GM04504 (cell line): ENCODE results near the gene SIRPB1.
"Not testable (repeated sequence)": the region's sequence is repeated elsewhere in the genome, so short reads cannot be mapped to it uniquely, and the experiment has no call there.

Experiments
- DNase-seq: peaks from one replicate; pipeline ENCODE4 v3.0.0-alpha.2; 2012; ENCODE audit warnings: low read depth

Gene SIRPB1

GRCh38 chr20:1636621-1637020, 16.8 kb upstream of the SIRPB1 start:
- DNase-seq: no peak

DNA sequence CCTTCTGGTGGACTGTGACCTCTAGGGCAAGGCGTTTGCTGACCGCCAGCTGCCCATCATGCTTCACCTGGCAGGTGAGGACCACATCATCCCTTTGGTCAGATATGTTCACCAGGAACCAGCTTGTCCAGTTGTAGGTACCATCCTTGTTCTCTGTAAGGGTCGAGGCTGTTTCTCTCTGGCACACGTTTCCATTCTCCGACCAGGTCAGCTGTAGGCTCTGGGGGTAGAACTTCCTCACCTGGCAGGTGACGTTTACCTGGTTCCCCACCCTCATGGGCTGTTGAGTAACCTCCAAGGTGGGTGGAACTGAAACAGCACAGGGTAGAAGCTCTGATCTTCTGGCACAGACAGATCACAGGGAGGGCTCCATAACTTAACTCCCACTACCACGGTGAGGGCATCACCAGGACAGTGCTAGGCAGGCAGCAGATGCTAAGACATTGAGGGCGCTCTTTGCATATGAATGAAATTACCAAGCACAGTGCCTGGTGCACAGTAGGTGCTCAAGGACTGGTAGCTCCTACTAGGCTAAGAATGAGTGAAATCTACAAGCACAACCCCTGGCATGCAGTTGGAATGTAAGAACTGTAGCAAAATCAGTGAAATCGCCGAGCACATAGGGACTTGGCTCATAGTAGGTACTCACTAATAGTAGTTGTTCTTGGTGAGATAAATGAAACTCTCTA, 15.6 kb upstream of the SIRPB1 start:
- DNase-seq: no peak

DNA sequence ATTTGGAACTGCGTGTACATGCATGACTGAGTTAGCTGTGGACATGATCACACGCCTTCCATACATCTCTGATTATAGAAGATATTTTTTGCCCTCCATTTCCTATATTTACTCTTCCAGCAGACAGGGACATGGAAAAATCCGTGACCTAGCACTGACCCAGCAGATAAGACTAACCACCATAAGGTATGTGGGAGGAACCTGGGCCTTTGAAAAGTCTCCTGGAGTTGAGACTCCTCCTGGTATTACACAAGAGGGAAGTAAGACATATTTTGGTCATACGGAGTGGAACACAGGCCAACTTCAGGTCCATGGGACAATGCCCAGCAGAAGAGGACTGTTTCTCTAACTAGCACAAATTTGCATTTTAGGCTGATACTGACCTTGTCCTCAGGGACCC, 13.7 kb upstream of the SIRPB1 start:
- DNase-seq: no peak

DNA sequence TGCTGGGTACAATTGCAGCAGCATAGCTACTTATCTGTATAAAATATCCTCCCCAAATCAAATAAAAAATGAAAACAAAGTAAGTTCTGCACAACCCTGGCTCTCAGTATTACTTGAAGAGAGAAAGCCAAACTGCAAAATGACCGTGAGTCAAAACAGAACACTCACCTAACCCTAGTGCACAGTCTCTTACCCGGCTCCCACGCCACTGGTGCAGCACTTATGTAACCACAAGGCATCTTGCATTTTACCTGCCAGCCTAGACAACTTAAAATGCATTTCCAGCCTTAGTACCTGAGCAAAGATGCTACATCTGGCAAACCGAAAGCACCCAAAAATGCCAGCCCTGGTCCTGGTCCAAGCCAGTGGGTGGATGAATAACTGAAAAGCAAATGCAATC, 12.4 kb upstream of the SIRPB1 start:
- no peak for DNase-seq

- no peak for DNase-seq
These were observed 11.7 kb upstream of the SIRPB1 start for GRCh38 chr20:1631309-1632151.

GRCh38 chr20:1630186-1630585, 10.4 kb upstream of the SIRPB1 start:
- DNase-seq: no peak

DNA sequence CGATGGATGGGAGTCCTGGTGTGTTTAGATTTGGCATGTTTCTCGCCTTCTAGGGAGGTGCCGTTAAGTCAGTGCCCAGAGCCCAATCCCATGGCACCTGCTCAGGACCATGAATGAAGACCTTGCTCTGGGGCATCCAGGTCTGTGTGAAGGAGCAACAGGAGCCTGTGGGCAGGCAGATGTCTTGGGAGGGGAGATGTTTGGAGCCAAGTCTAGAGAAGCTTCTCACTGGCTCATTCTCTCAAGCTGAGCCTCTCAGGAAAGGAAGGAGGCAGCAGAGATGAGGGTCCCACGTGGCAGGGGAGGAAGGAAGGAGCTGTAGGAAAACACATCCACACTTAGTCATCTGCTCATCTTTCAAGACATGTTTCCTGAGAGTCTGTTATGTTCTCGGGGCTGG, 9.5 kb upstream of the SIRPB1 start:
- no peak for DNase-seq

DNA sequence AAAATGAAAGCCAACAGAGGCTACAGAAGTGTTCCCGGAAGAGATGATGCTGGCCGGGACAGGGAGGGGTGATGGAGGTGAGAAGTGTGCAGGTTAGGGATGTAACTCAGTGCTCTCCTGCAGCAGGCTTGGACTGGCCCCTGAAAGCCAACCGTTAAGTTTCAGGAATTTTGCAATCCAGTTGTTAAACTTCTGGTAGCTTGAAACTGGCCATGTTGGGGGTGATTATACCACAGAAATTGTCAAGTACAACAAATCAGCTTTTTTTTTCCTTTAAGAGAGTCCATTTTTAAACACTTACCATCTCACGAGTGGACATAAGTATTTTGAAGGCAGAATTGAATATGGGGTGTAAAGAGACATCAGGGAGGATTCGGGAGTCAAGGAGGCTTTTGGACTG, 8.8 kb upstream of the SIRPB1 start:
- DNase-seq: no peak

DNA sequence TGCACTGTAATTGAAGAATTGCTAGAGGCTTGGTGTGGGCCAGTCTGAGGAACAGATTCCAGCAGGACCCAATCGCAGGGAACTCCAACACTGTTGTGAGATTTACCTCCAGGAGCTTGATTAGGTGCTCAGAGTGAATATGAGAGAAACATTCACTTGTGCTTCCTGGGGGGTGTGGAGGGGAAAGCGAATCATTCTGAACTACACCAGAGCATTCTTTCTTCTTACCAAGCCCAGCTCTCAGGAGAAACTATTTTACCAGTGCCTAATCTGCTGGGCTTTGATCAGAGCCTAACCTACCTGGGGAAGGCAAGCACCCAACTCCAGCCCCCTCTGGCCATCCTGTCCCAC, 7.4 kb upstream of the SIRPB1 start:
- no peak for DNase-seq

- DNase-seq: no peak
These were observed 6.9 kb upstream of the SIRPB1 start for GRCh38 chr20:1626528-1627199.

DNA sequence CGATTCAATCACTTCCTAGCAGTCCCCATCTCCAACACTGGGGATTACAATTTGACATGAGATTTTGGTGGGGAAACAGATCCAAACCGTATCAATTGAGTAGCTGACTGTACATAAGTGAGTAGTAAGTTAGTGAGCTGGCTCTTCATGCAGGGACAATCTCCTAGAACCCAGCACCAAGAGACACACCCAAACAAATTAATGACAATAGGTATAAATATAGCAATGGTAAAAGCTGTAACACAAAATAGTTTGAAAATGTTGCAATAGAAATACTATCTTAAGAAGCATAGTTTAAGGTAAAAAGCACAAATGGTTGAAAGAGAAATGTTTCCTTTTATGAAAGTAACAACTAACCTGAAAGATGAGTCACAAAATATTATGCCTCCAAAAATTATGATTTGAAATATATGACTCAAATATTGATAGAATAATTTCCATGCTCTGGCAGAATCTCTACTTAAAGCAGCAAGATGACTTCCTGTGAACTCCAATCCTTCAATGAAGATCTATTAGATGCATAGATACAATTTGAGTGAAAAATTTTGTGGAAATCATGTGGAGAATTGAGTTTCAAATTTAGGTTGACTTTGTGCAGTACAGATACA, 5.4 kb upstream of the SIRPB1 start:
- DNase-seq: no peak

DNA sequence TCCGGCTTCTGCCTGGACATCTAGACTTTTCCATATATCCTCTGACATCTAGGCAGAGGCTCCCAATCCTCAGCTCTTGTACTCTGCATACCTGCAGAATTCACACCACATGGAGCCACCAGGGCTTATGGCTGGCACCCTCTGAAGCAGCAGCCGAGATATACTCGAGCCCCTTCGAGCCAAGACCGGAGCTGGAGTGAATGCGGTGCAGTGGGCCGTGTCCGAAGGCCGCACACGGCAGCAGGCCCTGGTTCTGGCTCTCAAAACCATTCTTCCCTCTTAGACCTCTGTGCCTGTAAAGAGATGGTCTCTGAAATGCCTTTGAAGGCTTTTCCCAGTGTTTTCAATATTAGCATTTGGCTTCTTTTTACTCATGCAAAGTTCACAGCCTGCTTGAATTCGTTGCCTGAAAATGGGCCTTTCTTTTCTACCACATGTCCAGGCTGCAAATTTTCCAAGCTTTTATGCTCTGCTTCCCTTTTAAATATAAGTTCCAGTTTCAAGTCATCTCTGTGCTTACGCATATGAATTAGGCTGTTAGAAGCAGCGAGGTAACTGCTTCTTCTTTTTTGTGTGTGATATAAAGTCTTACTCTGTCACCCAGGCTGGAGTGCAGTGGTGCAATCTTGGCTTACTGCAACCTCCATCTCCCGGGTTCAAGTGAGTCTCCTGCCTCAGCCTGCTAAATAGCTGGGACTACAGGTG, 3.8 kb upstream of the SIRPB1 start:
- no peak for DNase-seq

DNA sequence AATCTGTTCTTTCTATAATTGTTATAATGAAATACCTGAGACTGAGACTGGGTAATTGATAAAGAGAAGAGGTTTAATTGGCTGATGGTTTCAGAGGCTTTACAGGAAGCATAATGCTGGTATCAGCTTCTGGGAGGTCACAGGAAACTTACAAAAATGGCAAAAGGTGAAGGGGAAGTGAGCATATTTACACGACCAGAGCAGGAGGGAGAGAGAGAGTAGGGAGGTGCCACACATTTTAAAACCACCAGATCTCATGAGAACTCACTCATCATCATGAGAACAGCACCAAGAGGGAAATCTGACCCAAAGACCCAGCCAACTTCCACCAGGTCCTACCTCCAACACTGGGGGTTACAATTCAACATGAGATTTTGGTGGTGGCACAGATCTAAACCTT, 2.6 kb upstream of the SIRPB1 start:
- DNase-seq: no peak

DNA sequence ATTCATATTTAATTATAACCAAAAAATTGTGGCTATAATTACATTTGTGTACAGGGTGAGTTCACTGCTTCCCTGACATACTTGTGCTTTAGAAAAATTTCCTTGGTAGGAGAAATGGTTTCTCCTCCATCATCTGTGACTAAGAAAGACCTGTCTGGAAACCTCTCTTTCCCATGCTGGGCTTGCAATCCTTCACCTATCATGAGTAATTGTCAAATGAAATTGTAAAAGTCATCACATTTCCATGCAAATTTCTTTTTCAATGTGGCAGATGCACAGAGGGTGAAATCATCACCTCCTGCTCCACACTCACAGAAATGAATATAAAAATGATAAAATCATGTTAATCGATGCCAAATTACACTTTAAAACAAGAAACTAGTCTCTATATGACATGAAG, 1.5 kb upstream of the SIRPB1 start:
- DNase-seq: no peak

DNA sequence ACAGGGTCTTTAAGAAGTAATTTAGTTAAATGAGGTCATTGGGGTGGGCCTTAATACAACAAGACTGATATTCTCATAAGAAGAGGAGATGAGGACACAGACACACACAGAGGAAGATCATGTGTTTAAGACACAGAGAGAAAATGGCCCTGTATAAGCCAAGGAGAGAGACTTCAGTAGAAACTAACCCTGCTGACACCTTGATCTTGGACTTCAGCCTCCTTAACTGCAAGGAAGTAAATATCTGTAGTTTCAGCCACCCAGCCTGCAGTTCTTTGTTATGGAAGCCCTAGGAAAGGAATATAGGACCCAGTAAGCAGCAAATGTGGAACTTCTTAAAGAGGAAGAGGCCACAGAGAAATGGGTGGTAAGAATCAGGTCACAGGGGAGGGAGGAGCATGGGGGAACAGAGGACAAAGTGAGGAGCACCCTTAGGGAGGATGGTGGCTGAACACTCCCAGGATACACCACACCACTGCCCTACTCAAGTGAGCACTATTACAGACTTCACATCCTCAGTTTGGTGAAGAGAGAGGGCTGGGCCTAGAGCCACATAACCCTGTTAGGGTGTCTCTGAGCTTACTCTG, 762 bp downstream of the SIRPB1 start:
- no peak for DNase-seq

- DNase-seq: no peak
These were observed 1.3 kb downstream of the SIRPB1 start for GRCh38 chr20:1618479-1618878.

DNA sequence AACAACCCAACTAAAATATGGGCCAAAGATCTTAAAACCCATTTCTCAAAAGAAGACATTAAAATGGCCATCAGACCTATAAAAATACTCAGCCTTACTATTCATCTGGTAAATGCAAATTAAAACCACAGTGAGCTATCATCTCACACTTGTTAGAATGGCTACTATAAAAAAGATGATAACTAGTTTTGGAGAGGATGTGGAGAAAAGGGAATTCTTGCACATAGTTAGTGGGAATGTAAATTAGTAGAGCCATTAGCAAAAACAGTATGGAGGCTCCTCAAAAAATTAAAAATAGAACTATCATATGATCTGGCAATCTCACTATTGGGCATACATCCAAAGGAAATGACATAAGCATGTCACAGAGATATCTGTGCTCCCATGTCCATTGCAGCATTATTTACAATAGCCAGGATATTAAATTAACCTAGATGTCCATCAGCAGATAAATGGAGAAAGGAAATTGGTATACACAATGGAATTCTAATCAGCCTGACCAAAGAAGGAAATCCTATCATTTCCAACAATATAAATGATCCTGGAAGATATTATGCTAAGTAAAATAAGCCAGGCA, 2.9 kb downstream of the SIRPB1 start:
- DNase-seq: no peak

- DNase-seq: not testable (repeated sequence)
These were observed 9.4 kb downstream of the SIRPB1 start for GRCh38 chr20:1610404-1610803.

DNA sequence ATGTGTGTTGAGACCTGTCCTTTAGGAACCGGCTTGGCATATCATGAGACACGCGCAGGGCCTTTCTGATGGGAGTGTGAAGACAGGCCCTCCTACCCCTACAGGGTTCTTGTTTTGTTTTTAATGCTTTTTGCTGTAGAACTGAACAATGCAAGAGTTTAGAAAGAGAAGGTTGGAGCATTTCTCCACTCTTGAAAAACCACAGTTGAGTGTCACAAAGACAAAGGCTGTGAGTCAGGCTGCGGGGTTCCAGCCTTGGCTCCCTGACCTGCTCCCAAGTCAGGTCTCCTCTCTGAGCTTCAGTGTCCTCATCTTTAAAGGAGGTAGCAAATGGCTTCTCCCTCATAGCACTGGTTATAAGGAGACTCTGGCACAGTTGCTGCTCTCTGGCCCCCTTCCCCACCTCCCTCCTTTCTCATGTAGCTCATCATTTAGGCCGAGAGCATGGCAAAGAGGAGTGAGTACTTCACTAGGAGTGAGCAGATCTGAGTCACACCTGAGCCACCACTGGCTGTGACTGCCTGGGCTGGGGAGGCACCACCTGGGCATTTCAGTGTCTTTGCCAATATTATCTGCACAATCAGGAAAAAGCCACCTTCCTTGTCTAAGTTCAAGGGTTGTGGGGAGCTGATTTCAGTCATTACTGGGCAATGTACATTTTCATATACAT, 11.0 kb downstream of the SIRPB1 start:
- DNase-seq: not testable (repeated sequence)

GRCh38 chr20:1600736-1601135, 19.1 kb downstream of the SIRPB1 start:
- DNase-seq: no peak

DNA sequence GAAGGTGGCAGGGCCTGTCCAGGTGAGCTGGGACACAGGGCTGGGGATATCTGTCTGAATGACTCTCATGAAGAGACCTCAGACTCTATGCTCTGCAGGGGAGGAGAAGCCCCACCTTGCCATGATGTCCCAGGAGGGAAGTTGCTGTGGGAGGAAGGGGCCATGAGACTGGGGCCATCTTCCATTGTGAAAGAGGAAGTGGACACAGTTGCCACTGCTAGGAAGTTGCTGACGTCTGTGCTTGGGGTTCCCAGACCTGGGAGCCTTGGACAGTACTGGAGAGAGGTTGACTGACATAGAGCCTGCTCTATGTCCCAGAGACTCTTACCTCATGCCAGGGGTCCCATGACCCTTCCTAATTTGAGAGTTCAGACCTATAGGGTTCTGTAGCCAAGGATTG, 24.5 kb downstream of the SIRPB1 start:
- no peak for DNase-seq
